Vagina (tissue), 2 donors: ENCODE data around the gene KLK12. TPM values are rescaled to one million over a fixed set of nuclear protein-coding genes. Genes with fewer than 3 reads are reported as not detected.

ENCODE experiments used
- DNase-seq, 2 donors: peaks; one replicate each; pipeline ENCODE4 v3.0.0-alpha.2; 2017; ENCODE audit errors: extremely low spot score in 2 of 2
- H3K27ac ChIP-seq: fragments of 200-600 bp; sonication (generic); one replicate; pipeline ENCODE4 v1.5.1; 2019
- H3K27me3 ChIP-seq: fragments of 200-600 bp; sonication (generic); one replicate; pipeline ENCODE4 v1.5.1; 2019
- H3K36me3 ChIP-seq, 2 donors: fragments of 200-600 bp; sonication (generic); one replicate each; pipeline ENCODE4 v1.5.1; 2017 to 2019
- H3K4me1 ChIP-seq: fragments of 200-600 bp; sonication (generic); one replicate; pipeline ENCODE4 v1.5.1; 2019
- H3K4me3 ChIP-seq, 2 donors: fragments of 200-600 bp; sonication (generic); 1 replicate in 1 of 2; 2 replicates in 1 of 2; pipeline ENCODE4 v1.5.1; 2016 to 2019
- H3K9me3 ChIP-seq: fragments of 200-600 bp; sonication (generic); one replicate; pipeline ENCODE4 v1.5.1; 2019
- CTCF ChIP-seq, 3 experiments: fragments of 450-650 bp in 2 of 3; fragments of 200-600 bp in 1 of 3; sonication (generic) in 1 of 3; IDR thresholded peaks; one replicate each; pipeline ENCODE4 v1.5.1; 2017 to 2019; ENCODE audit warnings: antibody characterized with exemption in 3 of 3, mild to moderate bottlenecking in 2 of 3, moderate library complexity in 2 of 3
- POLR2A ChIP-seq, 2 donors: fragments of 450-650 bp; IDR thresholded peaks; one replicate each; pipeline ENCODE4 v1.6.1; 2017; ENCODE audit warnings: antibody characterized with exemption in 2 of 2, mild to moderate bottlenecking in 2 of 2, moderate library complexity in 2 of 2
- POLR2AphosphoS5 ChIP-seq, 2 donors: sonication (generic); formaldehyde crosslinking; IDR thresholded peaks; one replicate each; pipeline ENCODE4 v1.9.0; 2017; ENCODE audit warnings: antibody characterized with exemption in 2 of 2, mild to moderate bottlenecking in 2 of 2, low read depth in 1 of 2; ENCODE audit not compliant: insufficient read depth in 1 of 2
- intact Hi-C: fragments of 100-400 bp; cut with DNase I; formaldehyde crosslinking; loops from one replicate; pipeline ENCODE4 v1.15.1; 2023
- total RNA-seq: library from RNA; depleted of rRNA; stranded (reverse); fragments of >200 nt; gene quantifications from one replicate; pipeline ENCODE4 v1.2.3, GENCODE V29; 2016

The KLK12 gene
- total RNA-seq = 4.2 TPM

- H3K4me1 ChIP-seq = no peaks in the 10 kb centered on the region
- intact Hi-C loops = loop anchor here (5.0 kb wide), 1 partner anchor 1478 kb away; no protein-coding TSS in a partner anchor
- no peaks in the 10 kb centered on the region for H3K27me3 ChIP-seq
- peak within 1 kb of the TSS in 1 of 2 donors; percentile 14 for H3K4me3 ChIP-seq
- TF ChIP-seq POLR2A (IDR thresholded peaks at IDR 0.05) (no peak), POLR2AphosphoS5 (IDR thresholded peaks at IDR 0.05; ENCODE audit: insufficient read depth in 1 of 2, low read depth in 1 of 2) (no peak), CTCF (IDR thresholded peaks at IDR 0.05) (no peak)
- no peaks in the 10 kb centered on the region for H3K36me3 ChIP-seq
- DNase-seq = no peak
- peak within 1 kb of the TSS; percentile 24 for H3K27ac ChIP-seq
- no peaks in the 10 kb centered on the region for H3K9me3 ChIP-seq
These were observed at the start of gene KLK12 for GRCh38 chr19:51034704-51035103. Gene KLK12, minus strand, starts transcription at chr19:51035002. Its CDS starts 381 bp downstream, at chr19:51034621.

- Histone ChIP-seq H3K9me3 (no peaks in the 10 kb centered on the region), H3K4me1 (no peaks in the 10 kb centered on the region), H3K36me3 (no peaks in the 10 kb centered on the region), H3K27me3 (no peaks in the 10 kb centered on the region), H3K27ac (no peak overlapping the region), H3K4me3 (no peak overlapping the region)
- TF ChIP-seq POLR2AphosphoS5 (IDR thresholded peaks at IDR 0.05; ENCODE audit: insufficient read depth in 1 of 2, low read depth in 1 of 2) (no peak), CTCF (IDR thresholded peaks at IDR 0.05) (no peak), POLR2A (IDR thresholded peaks at IDR 0.05) (no peak)
- intact Hi-C loops = no loop called here
- DNase-seq = no peak
These were observed 49.7 kb upstream of the KLK12 start for GRCh38 chr19:51084505-51084904.

GRCh38 chr19:51083783-51084182 lies 49.0 kb upstream of the KLK12 start:
- Histone ChIP-seq H3K4me3 (no peak overlapping the region), H3K9me3 (no peaks in the 10 kb centered on the region), H3K36me3 (no peaks in the 10 kb centered on the region), H3K4me1 (no peaks in the 10 kb centered on the region), H3K27ac (no peak overlapping the region), H3K27me3 (no peaks in the 10 kb centered on the region)
- intact Hi-C loops = no loop called here
- TF ChIP-seq POLR2AphosphoS5 (IDR thresholded peaks at IDR 0.05; ENCODE audit: insufficient read depth in 1 of 2, low read depth in 1 of 2) (no peak), POLR2A (IDR thresholded peaks at IDR 0.05) (no peak), CTCF (IDR thresholded peaks at IDR 0.05) (no peak)
- DNase-seq = no peak

GRCh38 chr19:51083181-51083580 lies 48.4 kb upstream of the KLK12 start:
- Histone ChIP-seq H3K4me1 (no peaks in the 10 kb centered on the region), H3K27me3 (no peaks in the 10 kb centered on the region), H3K9me3 (no peaks in the 10 kb centered on the region), H3K36me3 (no peaks in the 10 kb centered on the region), H3K27ac (no peak overlapping the region), H3K4me3 (no peak overlapping the region)
- no peak for DNase-seq
- intact Hi-C loops = no loop called here
- TF ChIP-seq POLR2A (IDR thresholded peaks at IDR 0.05) (no peak), CTCF (IDR thresholded peaks at IDR 0.05) (no peak), POLR2AphosphoS5 (IDR thresholded peaks at IDR 0.05; ENCODE audit: insufficient read depth in 1 of 2, low read depth in 1 of 2) (no peak)

- Histone ChIP-seq H3K36me3 (no peaks in the 10 kb centered on the region), H3K27ac (no peak within 1 kb of the TSS), H3K27me3 (no peaks in the 10 kb centered on the region), H3K4me3 (no peak within 1 kb of the TSS), H3K4me1 (no peaks in the 10 kb centered on the region), H3K9me3 (no peaks in the 10 kb centered on the region)
- DNase-seq = no peak
- intact Hi-C loops = no loop called here
- TF ChIP-seq CTCF (IDR thresholded peaks at IDR 0.05) (no peak), POLR2A (IDR thresholded peaks at IDR 0.05) (no peak), POLR2AphosphoS5 (IDR thresholded peaks at IDR 0.05; ENCODE audit: insufficient read depth in 1 of 2, low read depth in 1 of 2) (no peak)
These were observed 47.8 kb upstream of the KLK12 start, which contains the start of gene KLK14 for GRCh38 chr19:51082611-51083010. Gene KLK14, minus strand, starts transcription at chr19:51082887. Its CDS starts 273 bp downstream, at chr19:51082614.
